ENCODE data around the gene NOTCH4.
"Not testable (repeated sequence)": the region's sequence is repeated elsewhere in the genome, so short reads cannot be mapped to it uniquely, and the experiment has no call there.

Gene NOTCH4

DNA sequence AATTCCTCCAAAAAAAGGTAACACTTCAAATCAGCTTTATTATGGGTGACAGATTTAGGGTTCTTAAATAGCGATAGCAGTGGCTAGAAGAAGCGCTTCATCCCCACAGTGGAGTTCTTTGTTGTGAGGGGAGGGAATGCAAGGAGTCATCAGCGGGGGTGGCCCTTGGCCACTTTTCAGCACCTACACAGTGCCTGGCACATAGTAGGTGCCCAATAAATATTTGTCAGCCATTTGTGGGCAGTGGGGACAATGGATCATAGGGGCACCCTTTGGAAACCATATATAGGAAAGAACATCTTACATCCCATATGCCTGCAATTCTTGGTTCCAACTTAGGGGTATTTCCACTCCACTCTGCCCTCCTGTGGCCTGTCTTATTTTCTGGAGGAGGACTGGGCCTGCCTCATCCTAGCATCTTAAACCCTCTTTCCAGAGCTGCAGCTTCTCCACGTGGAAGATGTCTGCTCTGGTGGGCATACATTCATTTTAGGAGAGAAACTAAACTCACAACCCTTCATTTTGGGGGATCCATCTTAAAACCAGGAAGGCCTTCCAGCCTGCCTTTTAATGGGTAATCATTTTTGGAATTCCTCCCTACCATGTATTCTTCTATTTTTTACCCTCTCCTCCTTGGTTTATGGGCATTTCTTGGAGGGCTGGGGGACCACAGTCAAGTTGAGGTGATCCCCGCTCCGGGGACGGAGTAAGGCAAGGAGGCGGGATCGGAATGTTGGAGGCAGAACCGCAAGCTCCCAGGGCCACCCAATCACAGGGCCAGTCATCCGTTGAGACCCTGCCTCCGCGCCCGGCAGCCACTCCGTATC lies 28.8 kb downstream of the NOTCH4 start:
- 20% methylated on average over 15 of the region's 15 CpGs for WGBS
- H4K91ac ChIP-seq (ENCODE audit: low read length), result peak overlapping the region; percentile 48
- peak overlapping the region in 1 of 2 experiments; percentile 74 for H3K4me3 ChIP-seq (ENCODE audit: insufficient read depth in 1 of 2, low read depth in 1 of 2, low read length in 2 of 2)
- peak overlapping the region; percentile 95 for H3K27ac ChIP-seq (ENCODE audit: low read length, poor library complexity, severe bottlenecking)
- no peaks in the 10 kb centered on the region for H3K27me3 ChIP-seq (ENCODE audit: control insufficient read depth in 1 of 2, insufficient read depth in 1 of 2, low read length in 2 of 2)
- H2BK120ac ChIP-seq (ENCODE audit: low read depth, low read length), result peak overlapping the region; percentile 67
- peaks cover 35% of the 10 kb centered on the region for H3K4me1 ChIP-seq (ENCODE audit: control insufficient read depth, insufficient read depth, low read depth, low read length)
- H3K79me1 ChIP-seq (replicated peaks; ENCODE audit: low read length, poor library complexity, severe bottlenecking), result peaks cover 12% of the 10 kb centered on the region
- H3K9ac ChIP-seq (ENCODE audit: low read length), result peak overlapping the region; percentile 92
- peak; percentile 82 for DNase-seq
- peak overlapping the region; percentile 37 to 93 for H3K4ac ChIP-seq (ENCODE audit: low read depth in 1 of 2, low read length in 2 of 2)
- peak overlapping the region; percentile 19 to 35 for H3K18ac ChIP-seq (ENCODE audit: low read depth in 1 of 2, low read length in 2 of 2)
- H3K9me3 ChIP-seq (ENCODE audit: control insufficient read depth, low read length), result no peaks in the 10 kb centered on the region
- H3K4me2 ChIP-seq (ENCODE audit: low read length, poor library complexity, severe bottlenecking), result peak overlapping the region; percentile 69
- H3K36me3 ChIP-seq (ENCODE audit: control insufficient read depth in 1 of 2, insufficient read depth in 2 of 2, low read depth in 1 of 2, low read length in 2 of 2), result peaks cover 0 to 4% of the 10 kb centered on the region in 2 experiments
- peak overlapping the region; percentile 83 to 92 for H2BK12ac ChIP-seq (ENCODE audit: low read length in 2 of 2)
- no peak overlapping the region for H3K23ac ChIP-seq (ENCODE audit: low read length in 2 of 2)
- peak overlapping the region; percentile 33 for H2BK5ac ChIP-seq (ENCODE audit: low read depth, low read length, poor library complexity, severe bottlenecking)
- H2AFZ ChIP-seq (ENCODE audit: low read depth, low read length), result no peak overlapping the region
- H2AK5ac ChIP-seq (ENCODE audit: low read length, severe bottlenecking), result peak overlapping the region; percentile 93
- peak overlapping the region in 1 of 2 experiments; percentile 32 for H3K14ac ChIP-seq (ENCODE audit: low read length in 2 of 2)
- H4K8ac ChIP-seq (ENCODE audit: low read length), result peak overlapping the region; percentile 62
- H2BK15ac ChIP-seq (ENCODE audit: low read depth, poor library complexity, severe bottlenecking), result no peak overlapping the region

DNA sequence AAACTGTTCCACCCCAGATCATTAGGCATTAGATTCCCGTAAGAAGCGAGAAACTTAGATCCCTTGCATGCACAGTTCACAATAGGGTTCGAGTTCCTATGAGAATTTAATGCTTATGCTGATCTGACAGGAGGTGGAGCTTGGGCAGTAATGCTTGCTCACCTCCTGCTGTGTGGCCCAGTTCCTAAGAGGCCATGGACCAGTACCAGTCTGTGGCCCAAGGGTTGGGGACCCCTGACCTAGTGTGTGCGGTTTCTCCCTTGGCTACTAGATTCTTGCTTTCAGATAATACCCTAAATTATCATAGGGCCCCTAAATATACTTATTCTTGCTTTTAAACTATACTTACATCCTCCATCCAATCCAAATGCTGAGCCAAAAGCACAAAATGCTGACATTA lies 29.5 kb downstream of the NOTCH4 start:
- Histone ChIP-seq H3K14ac (ENCODE audit: low read length in 2 of 2) (no peak overlapping the region), H2BK120ac (ENCODE audit: low read depth, low read length) (no peak overlapping the region), H3K9ac (ENCODE audit: low read length) (peak overlapping the region; percentile 92), H3K4me1 (ENCODE audit: control insufficient read depth, insufficient read depth, low read depth, low read length) (peaks cover 35% of the 10 kb centered on the region), H3K18ac (ENCODE audit: low read depth in 1 of 2, low read length in 2 of 2) (no peak overlapping the region), H3K36me3 (ENCODE audit: control insufficient read depth in 1 of 2, insufficient read depth in 2 of 2, low read depth in 1 of 2, low read length in 2 of 2) (peaks cover 0 to 4% of the 10 kb centered on the region in 2 experiments), H3K27ac (ENCODE audit: low read length, poor library complexity, severe bottlenecking) (peak overlapping the region; percentile 95), H4K91ac (ENCODE audit: low read length) (no peak overlapping the region), H2AFZ (ENCODE audit: low read depth, low read length) (no peak overlapping the region), H3K27me3 (ENCODE audit: control insufficient read depth in 1 of 2, insufficient read depth in 1 of 2, low read length in 2 of 2) (no peaks in the 10 kb centered on the region), H3K79me1 (replicated peaks; ENCODE audit: low read length, poor library complexity, severe bottlenecking) (peaks cover 12% of the 10 kb centered on the region), H4K8ac (ENCODE audit: low read length) (no peak overlapping the region), H3K9me3 (ENCODE audit: control insufficient read depth, low read length) (no peaks in the 10 kb centered on the region), H2AK5ac (ENCODE audit: low read length, severe bottlenecking) (peak overlapping the region; percentile 78), H3K4me3 (ENCODE audit: insufficient read depth in 1 of 2, low read depth in 1 of 2, low read length in 2 of 2) (peak overlapping the region in 1 of 2 experiments; percentile 74), H3K4ac (ENCODE audit: low read depth in 1 of 2, low read length in 2 of 2) (no peak overlapping the region), H3K23ac (ENCODE audit: low read length in 2 of 2) (no peak overlapping the region), H2BK12ac (ENCODE audit: low read length in 2 of 2) (peak overlapping the region in 1 of 2 experiments; percentile 88), H3K4me2 (ENCODE audit: low read length, poor library complexity, severe bottlenecking) (no peak overlapping the region), H2BK15ac (ENCODE audit: low read depth, poor library complexity, severe bottlenecking) (no peak overlapping the region), H2BK5ac (ENCODE audit: low read depth, low read length, poor library complexity, severe bottlenecking) (no peak overlapping the region)
- WGBS, result 98% methylated on average over 4 of the region's 4 CpGs
- DNase-seq, result no peak

- Histone ChIP-seq H3K9ac (ENCODE audit: low read length) (peak overlapping the region; percentile 36), H3K4me1 (ENCODE audit: control insufficient read depth, insufficient read depth, low read depth, low read length) (peaks cover 38% of the 10 kb centered on the region), H2BK15ac (ENCODE audit: low read depth, poor library complexity, severe bottlenecking) (peak overlapping the region; percentile 39), H2BK120ac (ENCODE audit: low read depth, low read length) (peak overlapping the region; percentile 99), H3K4ac (ENCODE audit: low read depth in 1 of 2, low read length in 2 of 2) (peak overlapping the region in 1 of 2 experiments; percentile 85), H4K8ac (ENCODE audit: low read length) (peak overlapping the region; percentile 100), H3K79me1 (replicated peaks; ENCODE audit: low read length, poor library complexity, severe bottlenecking) (peaks cover 12% of the 10 kb centered on the region), H4K91ac (ENCODE audit: low read length) (peak overlapping the region; percentile 98)
- H2AK5ac ChIP-seq (ENCODE audit: low read length, severe bottlenecking); DNase-seq; H3K18ac ChIP-seq (ENCODE audit: low read depth in 1 of 2, low read length in 2 of 2); H2BK12ac ChIP-seq (ENCODE audit: low read length in 2 of 2); H2BK5ac ChIP-seq (ENCODE audit: low read depth, low read length, poor library complexity, severe bottlenecking); H3K36me3 ChIP-seq (ENCODE audit: control insufficient read depth in 1 of 2, insufficient read depth in 2 of 2, low read depth in 1 of 2, low read length in 2 of 2); H3K27me3 ChIP-seq (ENCODE audit: control insufficient read depth in 1 of 2, insufficient read depth in 1 of 2, low read length in 2 of 2); H3K14ac ChIP-seq (ENCODE audit: low read length in 2 of 2); H3K4me3 ChIP-seq (ENCODE audit: insufficient read depth in 1 of 2, low read depth in 1 of 2, low read length in 2 of 2); H3K23ac ChIP-seq (ENCODE audit: low read length in 2 of 2); H2AFZ ChIP-seq (ENCODE audit: low read depth, low read length); H3K9me3 ChIP-seq (ENCODE audit: control insufficient read depth, low read length); H3K27ac ChIP-seq (ENCODE audit: low read length, poor library complexity, severe bottlenecking); H3K4me2 ChIP-seq (ENCODE audit: low read length, poor library complexity, severe bottlenecking): not testable (repeated sequence)
- 96% methylated on average over 8 of the region's 13 CpGs for WGBS
These were observed 30.8 kb downstream of the NOTCH4 start for GRCh38 chr6:32193096-32193495.

GRCh38 chr6:32192608-32193039 lies 31.2 kb downstream of the NOTCH4 start, which contains the start of gene GPSM3:
Gene GPSM3, minus strand, starts transcription at chr6:32192643. Its CDS starts 130 bp downstream, at chr6:32192513.
- Histone ChIP-seq H3K9ac (ENCODE audit: low read length) (peak within 1 kb of the TSS; percentile 36), H3K27ac (ENCODE audit: low read length, poor library complexity, severe bottlenecking) (no peak within 1 kb of the TSS), H3K4me2 (ENCODE audit: low read length, poor library complexity, severe bottlenecking) (no peak within 1 kb of the TSS), H4K8ac (ENCODE audit: low read length) (peak within 1 kb of the TSS; percentile 100), H3K14ac (ENCODE audit: low read length in 2 of 2) (peak within 1 kb of the TSS in 1 of 2 experiments; percentile 86), H3K4ac (ENCODE audit: low read depth in 1 of 2, low read length in 2 of 2) (peak within 1 kb of the TSS; percentile 90 to 98), H4K91ac (ENCODE audit: low read length) (peak within 1 kb of the TSS; percentile 98), H2BK15ac (ENCODE audit: low read depth, poor library complexity, severe bottlenecking) (peak within 1 kb of the TSS; percentile 88), H3K27me3 (ENCODE audit: control insufficient read depth in 1 of 2, insufficient read depth in 1 of 2, low read length in 2 of 2) (no peaks in the 10 kb centered on the region), H3K4me1 (ENCODE audit: control insufficient read depth, insufficient read depth, low read depth, low read length) (peaks cover 42% of the 10 kb centered on the region), H3K4me3 (ENCODE audit: insufficient read depth in 1 of 2, low read depth in 1 of 2, low read length in 2 of 2) (no peak within 1 kb of the TSS), H2AK5ac (ENCODE audit: low read length, severe bottlenecking) (peak within 1 kb of the TSS; percentile 92), H2BK12ac (ENCODE audit: low read length in 2 of 2) (peak within 1 kb of the TSS; percentile 97 to 98), H3K23ac (ENCODE audit: low read length in 2 of 2) (peak within 1 kb of the TSS in 1 of 2 experiments; percentile 9), H3K9me3 (ENCODE audit: control insufficient read depth, low read length) (no peaks in the 10 kb centered on the region), H3K36me3 (ENCODE audit: control insufficient read depth in 1 of 2, insufficient read depth in 2 of 2, low read depth in 1 of 2, low read length in 2 of 2) (peaks cover 5 to 11% of the 10 kb centered on the region in 2 experiments), H2BK120ac (ENCODE audit: low read depth, low read length) (peak within 1 kb of the TSS; percentile 99), H2BK5ac (ENCODE audit: low read depth, low read length, poor library complexity, severe bottlenecking) (no peak within 1 kb of the TSS), H3K79me1 (replicated peaks; ENCODE audit: low read length, poor library complexity, severe bottlenecking) (peaks cover 13% of the 10 kb centered on the region), H2AFZ (ENCODE audit: low read depth, low read length) (peak within 1 kb of the TSS; percentile 36), H3K18ac (ENCODE audit: low read depth in 1 of 2, low read length in 2 of 2) (peak within 1 kb of the TSS; percentile 95 to 97)
- DNase-seq, result peak; percentile 41
- 72% methylated on average over 4 of the region's 5 CpGs for WGBS

All from mesenchymal stem cell (in vitro differentiated cells and primary cell).